Astrocyte (in vitro differentiated cells and primary cell): ENCODE measurements around the gene CYB5B. TPM values are rescaled to one million over a fixed set of nuclear protein-coding genes. Genes with fewer than 3 reads are reported as not detected.

ENCODE experiments used
- DNase-seq: peaks from one replicate; pipeline ENCODE4 v3.0.0-alpha.2; 2010; ENCODE audit warnings: low read depth
- FAIRE-seq: peaks from 2 replicates; lab custom pipeline; 2011; peaks lifted over from hg19 to GRCh38; lab: Jason Lieb, UNC
- H2AFZ ChIP-seq: 2 replicates; pipeline ENCODE4 v1.6.0; 2012; ENCODE audit warnings: low read depth, low read length, inconsistent platforms
- H3K27ac ChIP-seq: 2 replicates; pipeline ENCODE4 v1.5.1; 2011; ENCODE audit warnings: low read depth, low read length, inconsistent platforms
- H3K27me3 ChIP-seq: 2 replicates; pipeline ENCODE4 v1.6.0; 2011; ENCODE audit warnings: low read length, inconsistent platforms; ENCODE audit not compliant: insufficient read depth
- H3K36me3 ChIP-seq: 2 replicates; pipeline ENCODE4 v1.5.1; 2011; ENCODE audit warnings: low read length, inconsistent platforms; ENCODE audit not compliant: insufficient read depth
- H3K4me1 ChIP-seq: 2 replicates; pipeline ENCODE4 v1.5.1; 2011; ENCODE audit warnings: low read length, inconsistent platforms; ENCODE audit not compliant: insufficient read depth
- H3K4me2 ChIP-seq: 2 replicates; pipeline ENCODE4 v1.6.0; 2012; ENCODE audit warnings: low read length, inconsistent platforms
- H3K4me3 ChIP-seq: 2 replicates; pipeline ENCODE4 v1.5.1; 2011; ENCODE audit warnings: low read depth, mild to moderate bottlenecking, low read length, inconsistent platforms; ENCODE audit not compliant: insufficient read depth
- H3K79me2 ChIP-seq: 2 replicates; pipeline ENCODE4 v1.6.0; 2012; ENCODE audit warnings: mild to moderate bottlenecking, low read length, inconsistent platforms; ENCODE audit not compliant: insufficient read depth
- H3K9ac ChIP-seq: 2 replicates; pipeline ENCODE4 v1.6.0; 2012; ENCODE audit warnings: mild to moderate bottlenecking, low read length, inconsistent platforms
- H3K9me3 ChIP-seq: 2 replicates; pipeline ENCODE4 v1.5.1; 2012; ENCODE audit warnings: low read depth, mild to moderate bottlenecking, low read length, inconsistent platforms; ENCODE audit not compliant: insufficient read depth
- H4K20me1 ChIP-seq: 2 replicates; pipeline ENCODE4 v1.6.0; 2012; ENCODE audit warnings: low read length, inconsistent platforms; ENCODE audit not compliant: insufficient read depth
- H3K27ac Mint-ChIP-seq: one replicate; pipeline ENCODE4 v1.8.0; 2021; ENCODE audit warnings: mild to moderate bottlenecking, mixed read lengths; ENCODE audit not compliant: unreplicated experiment
- H3K27me3 Mint-ChIP-seq: one replicate; pipeline ENCODE4 v1.8.0; 2021; ENCODE audit warnings: low read depth, mixed read lengths; ENCODE audit not compliant: unreplicated experiment
- H3K36me3 Mint-ChIP-seq: one replicate; pipeline ENCODE4 v1.8.0; 2021; ENCODE audit warnings: low read depth, mixed read lengths; ENCODE audit not compliant: unreplicated experiment
- H3K4me1 Mint-ChIP-seq: one replicate; pipeline ENCODE4 v1.8.0; 2021; ENCODE audit warnings: low read depth, mixed read lengths; ENCODE audit not compliant: unreplicated experiment
- H3K4me3 Mint-ChIP-seq: one replicate; pipeline ENCODE4 v1.8.0; 2021; ENCODE audit warnings: mild to moderate bottlenecking, moderate library complexity, mixed read lengths; ENCODE audit not compliant: unreplicated experiment
- H3K9me3 Mint-ChIP-seq: one replicate; pipeline ENCODE4 v1.8.0; 2021; ENCODE audit warnings: mild to moderate bottlenecking, mixed read lengths; ENCODE audit not compliant: unreplicated experiment
- EZH2 ChIP-seq: IDR thresholded peaks from 2 replicates; pipeline ENCODE4 v1.6.1; 2012; ENCODE audit warnings: mild to moderate bottlenecking, low read length, inconsistent platforms; ENCODE audit not compliant: insufficient read depth
- total RNA-seq: library from RNA; stranded (reverse); gene quantifications from 2 replicates; pipeline ENCODE4 v1.2.1, GENCODE V29; 2021
- TF ChIP-seq, protein P1 (sequence below): IDR thresholded peaks from 2 replicates; pipeline ENCODE4 v1.5.1; 2011; ENCODE audit warnings: low read depth, mild to moderate bottlenecking, inconsistent platforms, low read length, moderate library complexity; ENCODE audit not compliant: insufficient read depth

The CYB5B gene
- total RNA-seq, 1 donor from 2014 or later = 149 TPM

- H4K20me1 ChIP-seq = no peaks in the 10 kb centered on the region
- H3K27ac ChIP-seq = no peak overlapping the region
- no peak overlapping the region for H3K27ac Mint-ChIP-seq
- no peak for FAIRE-seq
- H3K4me1 Mint-ChIP-seq = peaks cover 21% of the 10 kb centered on the region
- H3K9ac ChIP-seq = no peak overlapping the region
- H3K9me3 Mint-ChIP-seq = no peaks in the 10 kb centered on the region
- H3K9me3 ChIP-seq = no peaks in the 10 kb centered on the region
- DNase-seq = no peak
- no peaks in the 10 kb centered on the region for H3K27me3 ChIP-seq
- no peaks in the 10 kb centered on the region for H3K27me3 Mint-ChIP-seq
- no peak overlapping the region for H3K4me2 ChIP-seq
- no peaks in the 10 kb centered on the region for H3K79me2 ChIP-seq
- H3K4me3 ChIP-seq = no peak overlapping the region
- no peaks in the 10 kb centered on the region for H3K4me1 ChIP-seq
- no peaks in the 10 kb centered on the region for H3K36me3 ChIP-seq
- no peak for TF ChIP-seq EZH2
- TF ChIP-seq, protein P1, sequence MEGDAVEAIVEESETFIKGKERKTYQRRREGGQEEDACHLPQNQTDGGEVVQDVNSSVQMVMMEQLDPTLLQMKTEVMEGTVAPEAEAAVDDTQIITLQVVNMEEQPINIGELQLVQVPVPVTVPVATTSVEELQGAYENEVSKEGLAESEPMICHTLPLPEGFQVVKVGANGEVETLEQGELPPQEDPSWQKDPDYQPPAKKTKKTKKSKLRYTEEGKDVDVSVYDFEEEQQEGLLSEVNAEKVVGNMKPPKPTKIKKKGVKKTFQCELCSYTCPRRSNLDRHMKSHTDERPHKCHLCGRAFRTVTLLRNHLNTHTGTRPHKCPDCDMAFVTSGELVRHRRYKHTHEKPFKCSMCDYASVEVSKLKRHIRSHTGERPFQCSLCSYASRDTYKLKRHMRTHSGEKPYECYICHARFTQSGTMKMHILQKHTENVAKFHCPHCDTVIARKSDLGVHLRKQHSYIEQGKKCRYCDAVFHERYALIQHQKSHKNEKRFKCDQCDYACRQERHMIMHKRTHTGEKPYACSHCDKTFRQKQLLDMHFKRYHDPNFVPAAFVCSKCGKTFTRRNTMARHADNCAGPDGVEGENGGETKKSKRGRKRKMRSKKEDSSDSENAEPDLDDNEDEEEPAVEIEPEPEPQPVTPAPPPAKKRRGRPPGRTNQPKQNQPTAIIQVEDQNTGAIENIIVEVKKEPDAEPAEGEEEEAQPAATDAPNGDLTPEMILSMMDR = no peak
- H2AFZ ChIP-seq = no peak overlapping the region
- no peaks in the 10 kb centered on the region for H3K36me3 Mint-ChIP-seq
- no peak overlapping the region for H3K4me3 Mint-ChIP-seq
Measured at GRCh38 chr16:69511651-69512050, 87.2 kb downstream of the CYB5B start.

GRCh38 chr16:69513180-69513966 is 89.0 kb downstream of the CYB5B start:
- Histone ChIP-seq H3K4me3 (no peak overlapping the region), H3K4me2 (peak overlapping the region; percentile 25), H3K27me3 (no peaks in the 10 kb centered on the region), H3K4me1 (no peaks in the 10 kb centered on the region), H3K9me3 (no peaks in the 10 kb centered on the region), H3K27ac (peak overlapping the region; percentile 46), H4K20me1 (no peaks in the 10 kb centered on the region), H3K9ac (no peak overlapping the region), H3K79me2 (no peaks in the 10 kb centered on the region), H2AFZ (no peak overlapping the region), H3K36me3 (no peaks in the 10 kb centered on the region)
- peak; percentile 93 for DNase-seq
- Mint-ChIP-seq H3K4me3 (no peak overlapping the region), H3K27ac (peak overlapping the region; percentile 65), H3K27me3 (no peaks in the 10 kb centered on the region), H3K36me3 (no peaks in the 10 kb centered on the region), H3K4me1 (peaks cover 21% of the 10 kb centered on the region), H3K9me3 (no peaks in the 10 kb centered on the region)
- TF ChIP-seq EZH2 = no peak
- TF ChIP-seq, protein P1 = no peak
- peak; percentile 47 for FAIRE-seq

DNA sequence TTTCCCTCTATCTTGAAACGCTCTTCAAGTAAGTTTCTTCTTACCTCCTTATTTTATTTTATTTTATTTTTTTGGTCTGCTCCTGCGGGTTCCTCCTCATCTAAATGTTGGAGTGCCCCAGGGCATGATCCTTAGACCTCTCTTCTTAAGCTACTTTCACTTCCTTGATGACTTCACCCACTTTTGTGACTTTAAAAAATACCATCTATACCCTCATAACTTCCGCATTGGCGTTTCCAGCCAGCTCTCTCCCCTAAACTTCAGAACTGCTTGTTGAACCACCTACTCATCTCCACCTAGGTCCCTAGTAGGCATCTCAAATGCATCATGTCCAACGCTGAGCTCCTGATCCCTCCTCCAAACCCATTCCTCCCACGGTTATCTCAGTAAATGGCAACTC is 89.9 kb downstream of the CYB5B start:
- Histone ChIP-seq H3K9ac (no peak overlapping the region), H3K36me3 (no peaks in the 10 kb centered on the region), H3K9me3 (no peaks in the 10 kb centered on the region), H4K20me1 (no peaks in the 10 kb centered on the region), H3K4me3 (no peak overlapping the region), H2AFZ (no peak overlapping the region), H3K79me2 (no peaks in the 10 kb centered on the region), H3K27ac (no peak overlapping the region), H3K4me1 (no peaks in the 10 kb centered on the region), H3K4me2 (no peak overlapping the region), H3K27me3 (no peaks in the 10 kb centered on the region)
- TF ChIP-seq, protein P1 = no peak
- FAIRE-seq = no peak
- Mint-ChIP-seq H3K9me3 (peaks cover 2% of the 10 kb centered on the region), H3K27ac (peak overlapping the region; percentile 15), H3K36me3 (no peaks in the 10 kb centered on the region), H3K4me3 (no peak overlapping the region), H3K27me3 (no peaks in the 10 kb centered on the region), H3K4me1 (peaks cover 21% of the 10 kb centered on the region)
- no peak for DNase-seq
